Stromal cell of bone marrow (primary cell): Measurements from ENCODE around the gene CCDC78.

ENCODE experiments used
- DNase-seq: peaks from one replicate; pipeline ENCODE4 v3.0.0-alpha.2; 2012; ENCODE audit warnings: low read depth

Gene CCDC78

DNA sequence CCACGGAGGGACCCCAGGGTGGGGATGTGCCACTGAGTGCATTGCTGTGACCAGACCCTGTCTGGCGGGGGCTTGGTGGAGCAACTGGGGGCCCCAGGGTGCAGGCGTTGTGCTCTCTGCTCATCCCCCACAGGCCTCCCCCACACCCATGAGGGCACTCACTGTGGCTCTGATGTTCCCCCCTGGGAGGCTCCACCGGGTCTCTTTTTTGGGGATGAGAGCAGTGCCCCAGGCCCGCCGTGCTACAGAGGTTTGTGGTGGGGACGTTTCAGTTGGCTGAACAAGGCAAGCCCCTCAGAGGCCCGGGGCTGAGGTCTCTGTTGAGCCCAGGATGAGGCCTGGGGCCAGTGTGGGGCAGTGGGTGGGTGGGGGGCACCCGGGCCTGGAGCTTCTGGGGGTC lies 2.5 kb downstream of the CCDC78 start:
- no peak for DNase-seq

DNA sequence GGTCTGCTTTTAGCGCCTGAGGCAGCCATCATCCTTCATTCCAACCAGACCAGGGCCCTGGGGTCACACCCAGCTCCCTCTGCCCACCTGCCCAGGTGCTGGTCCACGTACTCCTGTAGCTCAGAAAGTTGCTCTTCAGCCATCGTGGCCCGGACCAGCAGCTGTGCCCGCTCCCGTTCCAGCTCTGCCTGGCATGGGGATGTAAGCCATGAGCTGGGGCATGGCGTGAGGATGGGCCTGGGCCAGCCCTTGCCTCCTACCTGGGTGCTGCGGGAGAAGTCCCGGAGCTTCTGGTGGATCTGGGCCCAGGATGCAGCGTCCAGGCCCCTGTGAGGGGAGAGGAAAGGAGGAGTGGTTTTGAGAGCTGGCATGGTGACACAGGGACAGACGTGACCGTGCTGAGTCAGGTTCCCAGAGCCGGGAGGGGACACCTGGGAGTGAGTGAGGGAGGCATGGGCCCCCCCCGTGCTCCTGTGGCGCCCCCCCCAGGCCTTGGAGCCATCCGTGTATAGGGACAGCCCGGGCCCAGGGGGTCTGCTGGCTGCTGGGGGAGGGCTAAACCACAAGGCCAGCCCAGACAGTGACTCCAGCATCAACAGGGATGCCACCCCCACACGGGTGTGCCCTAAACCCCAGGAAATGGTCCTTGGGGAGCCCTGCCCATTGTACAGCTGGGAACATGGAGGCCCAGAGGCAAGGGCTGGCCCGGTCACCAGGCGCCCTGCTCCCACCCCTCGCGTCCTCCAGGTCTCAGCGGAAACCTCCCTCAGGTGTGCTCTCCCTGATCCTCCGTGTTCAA lies 3.2 kb downstream of the CCDC78 start:
- no peak for DNase-seq

DNA sequence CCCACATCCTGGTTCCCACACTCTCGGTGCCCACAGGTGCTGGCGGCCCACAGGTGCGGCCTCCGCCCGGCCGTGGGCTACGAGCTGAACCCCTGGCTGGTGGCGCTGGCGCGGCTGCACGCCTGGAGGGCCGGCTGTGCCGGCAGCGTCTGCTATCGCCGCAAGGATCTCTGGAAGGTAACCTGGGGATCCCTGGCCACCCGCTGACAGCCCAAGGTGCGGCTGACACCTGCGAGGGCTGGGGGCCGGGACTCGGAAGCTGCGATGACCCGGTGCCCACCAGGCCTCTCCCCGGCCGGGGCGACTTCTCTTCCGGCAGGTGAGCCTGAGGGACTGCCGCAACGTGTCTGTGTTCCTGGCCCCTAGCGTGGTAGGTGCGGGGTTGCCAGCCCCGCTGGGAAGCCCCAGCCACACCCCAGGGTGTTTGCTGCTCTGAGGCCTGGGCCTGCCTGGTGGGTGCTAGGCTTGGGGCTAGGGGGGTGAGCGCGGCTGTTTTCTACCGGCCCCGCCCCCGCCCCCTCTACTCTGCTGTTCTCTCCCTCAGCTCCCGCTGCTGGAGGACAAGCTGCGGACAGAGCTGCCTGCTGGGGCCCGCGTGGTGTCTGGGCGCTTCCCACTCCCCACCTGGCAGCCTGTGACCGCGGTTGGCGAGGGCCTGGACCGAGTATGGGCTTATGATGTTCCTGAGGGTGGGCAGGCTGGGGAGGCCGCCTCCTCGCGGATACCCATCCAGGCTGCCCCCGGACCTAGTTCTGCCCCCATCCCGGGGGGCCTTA lies 4.3 kb downstream of the CCDC78 start:
- DNase-seq: no peak

DNA sequence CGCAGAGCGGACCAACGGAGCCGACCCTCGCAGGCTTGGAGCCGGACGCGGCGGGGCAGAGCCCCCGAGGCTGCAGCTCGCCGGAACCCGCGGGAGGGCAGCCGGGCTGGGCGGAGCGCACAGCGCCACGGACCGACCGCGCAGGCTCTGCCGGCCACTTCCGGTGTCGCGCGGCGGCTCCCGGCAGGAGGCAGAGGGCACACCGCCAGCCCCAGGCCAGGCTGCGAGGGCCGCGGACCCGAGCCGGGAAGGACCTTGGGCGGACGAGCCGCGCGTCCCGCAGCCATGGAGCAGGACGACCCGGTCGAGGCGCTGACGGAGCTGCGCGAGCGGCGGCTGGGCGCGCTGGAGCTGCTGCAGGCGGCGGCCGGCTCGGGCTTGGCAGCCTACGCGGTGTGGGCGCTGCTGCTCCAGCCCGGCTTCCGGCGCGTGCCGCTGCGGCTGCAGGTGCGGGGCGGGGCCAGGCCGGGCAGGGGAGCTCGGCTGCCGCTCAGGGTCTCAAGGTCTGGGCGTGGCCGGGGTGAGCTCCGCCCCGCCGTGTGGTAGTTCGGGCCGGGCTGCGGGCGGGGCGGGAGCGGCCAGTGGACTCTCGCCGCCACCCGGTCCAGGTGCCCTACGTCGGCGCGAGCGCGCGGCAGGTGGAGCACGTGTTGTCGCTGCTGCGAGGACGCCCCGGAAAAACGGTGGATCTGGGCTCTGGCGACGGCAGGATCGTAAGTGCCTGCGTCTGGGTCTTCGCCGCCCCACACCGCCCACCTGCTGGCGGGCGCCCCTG lies 5.1 kb downstream of the CCDC78 start, which contains the start of gene ANTKMT:
TSS of gene ANTKMT (plus strand) at position 157 of the 775 bp plus-strand sequence. CDS start at position 286, 129 bp downstream.
- no peak for DNase-seq

DNA sequence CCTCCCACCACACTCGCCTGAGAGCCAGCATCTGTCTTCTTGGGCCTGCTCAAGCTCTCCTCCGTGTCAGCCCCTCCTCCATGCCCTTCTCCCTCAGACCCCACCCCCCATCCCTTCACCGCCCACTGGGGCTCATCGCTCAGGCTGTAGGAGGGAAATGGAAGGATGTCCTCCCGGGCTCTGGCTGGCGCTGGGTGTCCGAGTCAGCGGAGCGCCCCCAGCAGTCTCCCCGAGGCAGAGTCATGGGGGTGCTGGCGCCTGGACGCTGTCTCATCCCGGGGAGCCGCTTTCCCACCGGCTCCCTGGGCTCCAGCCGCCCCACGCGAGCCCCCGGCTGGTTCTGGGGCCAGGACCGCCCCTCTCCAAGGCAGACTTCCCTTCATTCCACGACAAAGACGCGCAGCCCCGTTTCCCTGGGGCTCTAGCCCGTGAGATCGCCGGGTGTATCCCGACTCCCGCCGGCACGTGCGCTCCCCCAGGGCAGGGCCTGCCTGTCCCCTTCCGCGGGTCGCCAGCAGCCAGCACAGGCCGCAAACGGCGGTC lies 5.7 kb downstream of the CCDC78 start:
- no peak for DNase-seq

DNA sequence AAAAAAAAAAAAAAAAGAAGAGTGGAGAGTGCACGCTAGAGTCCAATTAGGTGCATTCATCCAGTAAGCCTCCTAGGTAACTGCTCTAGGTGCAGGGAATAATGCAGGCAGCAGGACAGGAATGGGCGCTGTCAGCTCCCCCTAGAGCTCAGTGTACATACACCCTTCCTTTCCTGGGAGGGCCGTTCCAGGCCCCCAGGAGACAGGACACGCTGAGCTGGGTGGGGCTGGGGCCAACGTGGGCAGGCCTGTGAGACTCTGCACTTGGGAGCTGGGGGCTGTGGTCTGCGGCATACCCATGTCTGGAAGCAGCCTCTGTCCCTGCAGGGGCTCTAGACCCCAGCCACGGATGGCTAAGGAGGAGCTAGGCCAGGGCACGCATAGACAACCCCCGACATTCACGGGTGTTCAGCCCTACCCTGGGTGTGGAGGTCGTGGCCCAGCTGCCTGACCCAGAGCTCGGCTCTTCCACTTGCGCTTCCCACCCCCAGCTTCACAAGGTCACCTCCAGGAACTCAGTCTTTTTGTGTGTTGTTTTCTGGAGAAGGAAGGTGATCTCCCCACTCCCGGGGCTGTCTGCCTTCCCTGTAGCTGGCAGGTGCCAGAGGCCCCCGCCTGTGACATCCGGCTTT lies 6.3 kb downstream of the CCDC78 start:
- no peak for DNase-seq

DNA sequence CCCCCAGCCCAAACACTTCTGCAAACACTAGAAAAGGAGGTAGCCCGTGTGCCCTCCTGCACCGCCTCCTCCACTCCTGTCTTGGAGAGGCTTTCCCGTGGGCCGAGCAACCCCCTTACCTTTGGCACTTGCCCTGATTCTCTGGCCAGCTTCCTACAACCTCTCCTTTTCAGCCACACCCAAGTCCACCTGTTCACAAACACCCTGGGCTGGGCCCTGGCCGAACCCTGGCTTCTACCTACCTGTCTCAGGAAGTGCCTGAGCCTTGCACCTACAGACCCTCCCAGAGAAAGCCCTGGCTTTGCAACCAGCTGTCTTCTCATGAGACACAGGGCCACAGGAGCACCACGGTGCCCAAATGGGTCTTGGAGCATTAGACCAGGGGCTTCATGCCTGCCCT lies 7.3 kb downstream of the CCDC78 start:
- no peak for DNase-seq

DNA sequence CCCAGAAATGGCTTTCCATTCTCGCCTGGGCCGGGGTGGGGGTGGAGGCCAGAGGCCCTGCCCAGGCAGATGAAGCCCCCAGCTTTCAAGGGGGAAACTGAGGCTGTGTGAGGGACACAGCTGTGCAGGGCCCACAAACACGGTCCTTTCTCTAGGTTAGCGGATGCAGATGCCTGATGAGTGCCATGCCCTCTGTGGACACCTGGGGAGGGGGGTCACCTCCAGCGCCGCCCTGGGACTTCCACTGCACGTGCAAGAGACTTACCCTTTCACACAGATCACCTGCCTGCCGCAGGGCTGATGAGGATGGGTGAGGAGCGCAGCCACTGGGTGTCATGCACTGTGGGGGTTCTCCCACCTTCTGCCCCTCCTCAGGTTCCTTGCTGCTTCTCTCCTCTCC lies 7.9 kb downstream of the CCDC78 start:
- DNase-seq: no peak

DNA sequence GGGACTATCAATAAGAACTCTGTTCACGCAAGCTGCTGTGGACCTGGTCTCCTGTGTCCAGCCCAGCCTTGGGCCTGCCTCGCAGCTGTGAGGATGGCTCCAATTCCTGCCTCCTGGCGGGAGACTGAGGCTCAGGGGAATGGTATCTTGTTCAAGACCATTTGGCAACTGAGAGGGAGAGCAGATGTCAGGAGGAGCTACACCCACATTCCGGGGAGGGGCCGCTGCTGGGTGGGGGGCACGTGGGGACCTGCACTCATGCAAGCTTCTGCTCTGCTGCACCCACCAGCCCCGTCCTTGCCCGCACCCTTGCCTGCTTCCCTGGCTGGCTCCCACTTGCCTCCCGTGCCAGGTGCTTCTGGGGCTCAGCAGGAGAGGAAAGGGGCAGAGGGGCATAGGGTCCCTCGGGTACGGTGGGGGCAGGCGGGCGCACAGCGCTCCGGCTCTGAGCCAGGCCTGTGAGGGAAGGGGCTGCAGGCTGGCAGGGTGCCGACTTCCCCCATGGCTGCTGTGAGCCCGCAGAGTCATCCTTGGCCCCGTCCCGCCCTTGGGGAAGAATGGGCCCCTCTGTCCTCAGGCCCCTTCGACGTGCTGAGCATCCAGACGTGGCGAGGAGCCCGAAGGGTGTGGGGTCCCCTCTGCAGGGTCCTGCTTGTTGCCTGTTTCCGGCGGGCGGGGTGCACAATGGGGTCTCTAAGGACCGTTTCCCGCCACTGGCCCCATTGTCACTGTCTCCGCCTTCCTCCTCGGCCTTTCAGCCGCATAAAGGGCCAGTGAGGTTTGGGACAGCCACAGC lies 8.6 kb downstream of the CCDC78 start:
- no peak for DNase-seq

DNA sequence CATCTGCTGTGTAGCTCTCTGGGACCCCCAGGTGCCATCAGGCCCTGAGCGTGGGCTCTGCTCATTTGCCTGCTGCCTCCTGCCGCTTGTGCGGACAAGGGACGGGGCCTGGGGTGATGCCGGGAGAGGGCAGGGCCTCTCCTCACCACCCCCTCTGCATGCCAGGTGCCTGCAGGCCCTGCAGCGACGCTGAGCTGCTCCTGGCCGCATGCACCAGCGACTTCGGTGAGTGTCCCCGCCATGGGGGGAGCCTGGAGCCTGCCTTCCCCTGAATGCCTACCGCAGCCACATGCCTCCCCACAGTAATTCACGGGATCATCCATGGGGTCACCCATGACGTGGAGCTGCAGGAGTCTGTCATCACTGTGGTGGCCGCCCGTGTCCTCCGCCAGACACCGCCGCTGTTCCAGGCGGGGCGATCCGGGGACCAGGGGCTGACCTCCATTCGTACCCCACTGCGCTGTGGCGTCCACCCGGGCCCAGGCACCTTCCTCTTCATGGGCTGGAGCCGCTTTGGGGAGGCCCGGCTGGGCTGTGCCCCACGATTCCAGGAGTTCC lies 9.4 kb downstream of the CCDC78 start:
- DNase-seq: no peak

DNA sequence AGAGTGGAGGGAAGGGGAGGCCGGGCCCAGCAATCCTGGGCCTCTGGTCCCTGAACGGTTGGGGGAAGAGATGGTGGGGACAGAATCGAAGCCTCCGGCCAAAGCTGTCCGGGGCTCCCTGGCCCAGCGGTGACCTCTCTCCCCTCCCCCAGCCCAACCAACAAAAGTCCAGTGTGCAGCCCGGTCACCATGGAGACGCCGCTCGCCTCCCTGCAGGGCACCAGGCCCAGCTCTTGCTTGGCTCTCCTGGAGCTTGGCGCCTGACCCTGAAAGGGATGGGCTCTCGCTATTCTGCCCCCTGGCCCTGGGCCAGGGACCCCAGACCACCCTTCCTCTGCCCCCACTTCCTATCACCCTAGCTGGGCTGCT lies 10.1 kb downstream of the CCDC78 start:
- DNase-seq: no peak

DNA sequence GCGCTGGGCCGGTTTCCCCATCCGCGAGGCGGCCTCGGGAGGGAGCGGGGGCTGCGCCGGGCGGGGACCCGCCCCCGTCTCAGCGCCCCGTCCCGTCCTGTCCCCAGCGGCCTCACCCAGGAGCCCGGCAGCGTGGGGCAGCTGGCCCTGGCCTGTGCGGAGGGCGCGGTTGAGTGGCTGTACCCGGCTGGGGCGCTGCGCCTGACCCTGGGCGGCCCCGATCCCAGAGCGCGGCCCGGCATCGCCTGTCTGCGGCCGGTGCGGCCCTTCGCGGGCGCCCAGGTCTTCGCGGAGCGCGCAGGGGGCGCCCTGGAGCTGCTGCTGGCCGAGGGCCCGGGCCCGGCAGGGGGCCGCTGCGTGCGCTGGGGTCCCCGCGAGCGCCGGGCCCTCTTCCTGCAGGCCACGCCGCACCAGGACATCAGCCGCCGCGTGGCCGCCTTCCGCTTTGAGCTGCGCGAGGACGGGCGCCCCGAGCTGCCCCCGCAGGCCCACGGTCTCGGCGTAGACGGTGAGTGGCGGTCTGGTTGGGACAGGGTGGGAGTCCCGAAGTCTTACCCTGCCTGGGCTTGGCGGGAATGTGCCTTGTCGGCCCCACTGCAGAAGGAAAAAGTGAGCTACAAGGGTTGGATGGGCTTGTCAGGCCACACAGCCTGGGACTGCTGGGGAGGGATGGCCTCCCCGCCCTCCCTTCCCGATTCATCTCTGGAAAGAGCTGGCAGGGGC lies 10.6 kb downstream of the CCDC78 start:
- no peak for DNase-seq

DNA sequence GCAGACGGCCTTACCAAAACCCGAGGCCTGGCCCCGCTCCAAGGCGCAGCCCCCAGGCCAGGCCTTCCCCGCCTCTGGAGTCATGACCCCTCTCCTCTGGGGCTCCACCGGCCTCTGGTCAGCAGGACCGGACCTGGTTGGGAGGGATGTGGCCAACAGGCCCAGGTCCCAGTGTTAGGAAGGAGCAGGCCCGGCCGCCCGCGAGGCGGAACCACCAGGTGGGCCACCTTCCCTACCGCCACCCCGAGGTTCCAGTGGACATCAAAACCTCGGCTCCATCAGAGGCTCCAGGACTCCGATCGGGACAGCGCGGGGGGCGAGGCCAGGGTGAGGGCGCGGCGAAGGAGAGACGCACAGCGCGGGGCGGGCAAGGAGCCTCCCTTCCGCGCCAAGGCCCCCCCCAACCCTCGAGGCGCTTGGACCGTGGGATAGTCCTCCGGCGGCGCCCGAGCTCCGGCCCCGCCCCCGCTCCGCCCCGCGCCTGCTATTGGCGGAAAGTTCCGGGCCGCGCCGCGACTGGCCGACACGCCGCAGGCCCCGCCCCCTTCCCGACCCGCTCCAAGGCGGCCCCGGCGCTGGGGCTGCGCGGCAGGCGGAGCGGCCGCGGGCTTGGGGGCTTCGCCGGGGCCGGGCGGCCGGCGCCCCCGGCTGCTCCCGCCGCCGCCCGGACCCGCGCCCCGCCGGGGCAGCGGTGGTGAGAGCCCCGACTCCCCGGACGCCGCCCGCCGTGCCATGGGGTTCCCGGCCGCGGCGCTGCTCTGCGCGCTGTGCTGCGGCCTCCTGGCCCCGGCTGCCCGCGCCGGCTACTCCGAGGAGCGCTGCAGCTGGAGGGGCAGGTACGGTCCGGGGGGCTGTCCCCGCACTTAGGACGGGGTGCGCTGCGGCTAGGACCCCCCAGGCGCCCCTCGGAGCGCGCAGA lies 11.4 kb downstream of the CCDC78 start, which contains the start of gene METRN:
TSS of gene METRN (plus strand) at position 561 of the 919 bp plus-strand sequence. CDS start at position 733, 172 bp downstream.
- DNase-seq: peak; percentile 72

DNA sequence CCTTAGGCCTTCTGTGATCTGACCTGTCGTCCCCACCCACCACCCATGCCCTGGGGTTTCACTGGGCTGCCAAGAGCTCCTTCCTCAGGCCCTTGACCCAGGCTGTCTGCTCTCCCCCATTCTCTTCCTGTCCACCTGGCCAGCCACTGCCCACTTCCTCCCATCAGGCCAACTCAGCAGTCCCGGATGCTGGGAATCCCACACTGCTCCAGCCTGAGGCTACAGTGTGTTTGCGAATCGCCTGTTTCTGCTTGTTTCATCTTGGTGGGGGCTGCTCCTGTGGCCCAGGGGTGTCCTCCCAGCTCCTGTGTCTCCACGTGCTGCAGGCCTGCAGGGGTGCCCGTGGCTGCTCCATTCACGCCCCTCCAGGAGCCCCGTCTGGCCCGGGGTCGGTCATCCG lies 12.2 kb downstream of the CCDC78 start:
- no peak for DNase-seq

DNA sequence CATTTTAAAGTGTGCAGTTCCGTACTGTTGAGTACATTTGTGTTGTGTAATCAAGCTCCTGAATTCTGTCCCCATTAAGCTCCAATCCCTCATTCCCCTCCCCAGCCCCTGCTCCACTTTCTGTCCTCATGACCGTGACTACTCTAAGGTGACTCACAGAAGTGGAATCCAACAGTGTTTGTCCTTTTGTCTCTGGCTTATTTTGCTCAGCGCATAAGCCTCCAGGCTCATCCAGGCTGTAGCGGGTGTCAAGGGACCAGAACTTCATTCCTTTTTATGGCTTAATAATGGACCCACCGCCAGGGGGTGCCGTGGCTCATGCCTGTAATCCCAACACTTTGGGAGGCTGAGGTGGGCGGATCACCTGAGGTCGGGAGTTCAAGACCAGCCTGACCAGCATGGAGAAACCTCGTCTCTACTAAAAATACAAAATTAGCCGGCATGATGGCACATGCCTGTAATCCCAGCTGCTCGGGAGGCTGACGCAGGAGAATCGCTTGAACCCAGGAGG lies 13.4 kb downstream of the CCDC78 start:
- peak; percentile 90 for DNase-seq

DNA sequence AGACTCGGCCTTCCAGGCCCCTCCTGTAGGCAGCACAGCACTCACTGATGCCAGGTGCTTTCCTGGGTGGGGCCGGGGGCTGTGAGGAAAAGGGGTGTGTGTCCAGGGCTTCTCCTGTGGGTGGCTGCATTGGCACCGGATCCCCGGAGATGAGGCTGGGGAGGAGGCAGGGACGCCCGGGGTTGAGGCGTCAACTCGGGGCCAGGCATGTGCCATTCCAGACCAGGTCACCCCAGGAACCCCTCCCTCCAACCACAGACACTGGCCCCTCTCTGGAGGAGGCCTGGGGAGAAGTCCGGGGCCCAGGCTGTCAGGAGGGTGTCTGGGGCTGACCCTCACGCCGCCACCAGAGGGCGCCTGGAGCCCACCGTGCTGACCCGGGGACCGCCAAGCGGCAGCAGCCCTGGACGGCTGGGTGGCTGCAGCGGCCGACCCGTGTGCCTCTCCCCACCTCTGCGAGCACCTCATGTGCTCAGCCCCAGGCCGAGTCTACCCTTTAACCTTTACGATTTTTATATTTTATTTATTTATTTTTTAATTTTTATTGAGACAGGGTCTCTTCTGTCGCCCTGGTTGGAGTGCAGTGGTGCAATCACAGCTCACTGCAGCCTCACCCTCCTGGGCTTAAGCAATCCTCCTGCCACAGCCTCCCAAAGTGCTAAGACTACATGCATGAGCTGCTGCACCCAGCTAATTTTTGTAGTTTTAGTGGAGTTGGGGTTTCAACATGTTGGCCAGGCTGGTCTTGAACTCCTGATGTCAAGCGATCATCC lies 14.5 kb downstream of the CCDC78 start:
- no peak for DNase-seq

DNA sequence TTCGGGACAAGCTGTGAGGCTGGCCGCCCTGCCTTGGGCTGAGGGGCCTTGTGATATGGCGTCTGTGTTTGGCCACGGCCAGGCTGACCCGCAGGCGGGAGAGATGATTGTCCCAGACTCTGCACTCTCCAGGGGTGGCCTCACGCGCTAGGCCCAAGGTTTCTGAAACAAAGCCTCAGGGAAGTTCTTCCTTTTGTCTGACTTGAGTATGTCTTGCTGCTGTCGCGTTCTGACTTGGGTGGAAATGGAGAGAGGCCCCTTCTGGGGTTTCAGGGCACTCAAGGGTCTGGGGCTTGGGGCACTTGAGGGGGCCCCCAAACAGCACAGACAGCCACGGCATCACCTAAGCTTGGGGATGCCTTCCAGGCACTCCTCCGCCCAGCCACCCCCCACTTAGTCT lies 15.2 kb downstream of the CCDC78 start:
- DNase-seq: no peak
